Erythroblast (primary cell): ENCODE data around the gene HPSE.

Experiments used
- GATA1 ChIP-seq: IDR thresholded peaks from 2 replicates; pipeline ENCODE4 v1.6.1; 2011; ENCODE audit warnings: low read depth, mild to moderate bottlenecking, control low read depth, low read length, moderate library complexity
- POLR2A ChIP-seq: IDR thresholded peaks from 2 replicates; pipeline ENCODE4 v1.6.1; 2011; ENCODE audit warnings: mild to moderate bottlenecking, low read length

- no peak for TF ChIP-seq POLR2A
- TF ChIP-seq GATA1, result no peak
Measured at GRCh38 chr4:83247415-83248357, 87.0 kb downstream of the HPSE start.
